EH (cell line): ENCODE measurements around the gene PPP1R9B.

Experiments
- DNase-seq: peaks from one replicate; pipeline ENCODE4 v3.0.0-alpha.2; 2015; ENCODE audit warnings: low read depth

PPP1R9B gene

DNA sequence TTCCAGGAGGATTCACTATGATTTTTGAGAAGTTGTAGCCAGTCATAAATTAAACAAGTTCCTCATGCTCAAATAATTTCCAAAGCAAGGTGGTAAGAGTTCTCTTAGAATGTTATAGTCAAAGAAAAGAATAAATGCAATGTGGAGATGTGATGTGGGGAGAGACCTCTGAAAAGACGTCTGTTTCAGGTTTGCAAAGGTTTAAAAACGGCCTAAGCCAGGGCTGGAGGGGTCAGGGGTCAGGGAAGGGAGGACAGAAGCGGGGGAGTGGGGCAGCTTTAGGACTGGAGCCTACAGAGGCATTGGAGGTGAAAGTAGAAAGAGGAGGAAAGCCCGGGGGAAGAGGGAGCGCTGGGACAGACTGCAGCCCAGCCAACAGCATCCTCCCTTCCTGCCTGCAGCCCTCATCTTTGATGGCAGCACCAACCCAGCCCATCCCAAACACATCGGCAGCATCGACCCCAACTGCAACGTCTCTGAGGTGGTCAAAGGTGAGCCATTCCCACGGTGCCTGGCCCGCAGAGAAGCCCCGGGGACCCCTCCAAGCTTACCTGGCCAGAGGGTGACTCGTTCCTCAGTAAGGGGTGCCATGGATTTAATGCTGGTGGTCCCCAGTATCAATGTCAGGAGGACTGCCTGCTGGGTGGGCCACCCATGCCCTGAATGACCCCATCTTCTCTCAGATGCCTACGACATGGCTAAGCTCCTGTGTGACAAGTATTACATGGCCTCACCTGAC lies 43.9 kb downstream of the PPP1R9B start:
- DNase-seq: no peak

DNA sequence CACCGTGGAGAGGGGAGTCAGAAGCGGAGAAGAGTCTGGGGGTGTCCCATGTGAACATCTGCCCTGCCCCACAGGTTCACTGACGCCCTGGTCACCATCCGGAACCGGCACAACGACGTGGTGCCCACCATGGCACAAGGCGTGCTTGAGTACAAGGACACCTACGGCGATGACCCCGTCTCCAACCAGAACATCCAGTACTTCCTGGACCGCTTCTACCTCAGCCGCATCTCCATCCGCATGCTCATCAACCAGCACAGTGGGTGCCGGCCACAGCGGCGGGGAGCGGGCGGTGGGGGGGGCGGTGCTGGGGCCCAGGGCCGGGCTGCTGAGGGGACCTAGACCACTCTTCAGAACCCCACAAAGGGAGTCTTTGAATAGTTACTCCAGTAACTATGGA lies 44.7 kb downstream of the PPP1R9B start:
- no peak for DNase-seq

DNA sequence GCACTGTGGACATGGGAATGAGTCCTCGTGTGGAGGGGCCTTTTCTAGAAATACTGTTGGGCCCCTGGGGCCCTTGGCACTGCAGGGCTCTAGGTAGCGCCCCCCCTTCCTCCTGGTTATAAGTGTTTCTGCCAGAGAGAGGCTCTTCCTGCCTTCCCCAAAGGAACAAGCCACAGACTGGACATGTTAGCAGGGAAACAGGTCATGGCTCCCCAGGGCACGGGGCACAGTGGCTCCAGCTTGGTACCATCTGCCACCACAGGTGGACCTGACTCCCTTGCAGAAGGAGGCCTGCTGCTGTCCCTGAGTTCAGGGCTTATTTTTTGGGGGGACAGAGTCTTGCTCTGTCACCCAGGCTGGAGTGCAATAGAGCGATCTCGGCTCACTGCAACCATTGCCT lies 46.5 kb downstream of the PPP1R9B start:
- DNase-seq: no peak

DNA sequence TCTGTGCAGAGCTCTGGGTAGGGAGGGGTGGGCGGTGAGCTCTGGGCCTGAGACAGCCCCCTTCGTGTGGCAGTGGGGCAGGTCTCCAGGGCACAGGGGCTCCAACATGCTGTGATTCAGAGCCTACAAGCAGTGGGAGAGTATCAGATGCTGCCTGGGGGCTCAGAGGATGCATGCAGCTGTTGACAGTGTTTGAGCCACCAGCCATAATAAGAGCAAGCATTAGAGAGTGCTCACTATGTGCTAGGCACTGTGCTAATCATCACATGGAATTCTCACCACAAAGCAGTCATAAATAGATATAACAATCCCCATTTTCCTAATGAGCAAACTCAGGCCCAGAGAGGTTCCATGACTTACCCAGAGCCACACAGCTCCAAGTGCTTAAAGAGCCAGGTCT lies 47.2 kb downstream of the PPP1R9B start:
- DNase-seq: no peak

DNA sequence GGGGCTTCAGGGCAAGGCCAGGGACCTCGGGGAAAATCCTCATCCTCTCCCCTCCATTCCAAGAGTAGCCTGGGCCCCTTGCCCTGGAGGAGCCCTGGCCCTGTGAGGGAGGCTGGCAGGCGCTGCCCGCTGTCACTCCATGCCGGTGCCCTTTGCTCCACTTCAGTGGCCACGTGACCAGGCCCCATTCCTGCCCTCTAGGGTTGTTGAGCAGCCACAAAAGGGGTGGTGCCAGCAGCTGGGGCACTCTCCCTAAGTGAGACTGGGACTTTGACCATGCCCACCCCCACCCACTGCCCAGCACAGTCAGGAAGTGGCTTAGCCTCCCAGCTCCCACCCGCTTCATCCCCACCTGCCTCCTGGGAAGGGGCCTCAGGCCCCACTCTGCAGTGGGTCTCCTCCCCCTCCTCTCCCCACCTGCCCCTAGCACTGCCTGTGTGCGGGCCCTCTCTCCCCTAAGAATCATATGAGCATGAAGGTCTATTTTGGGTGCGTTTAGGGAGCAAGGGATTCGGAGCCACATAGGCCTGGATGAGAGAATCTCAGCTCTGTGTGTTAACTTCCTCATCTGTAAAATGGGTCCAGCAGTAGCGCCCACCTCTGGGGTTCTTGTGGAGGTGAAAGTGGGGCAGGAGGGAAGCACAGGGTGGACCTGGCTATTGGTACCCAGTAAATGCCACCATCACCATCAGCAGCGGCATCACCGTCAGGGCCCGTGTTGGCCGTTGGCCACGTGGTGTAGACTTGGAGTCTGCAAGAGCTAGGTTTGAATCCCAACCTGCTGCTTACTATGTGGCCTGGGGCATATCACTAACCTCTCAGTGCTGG lies 48.1 kb downstream of the PPP1R9B start:
- DNase-seq: no peak

DNA sequence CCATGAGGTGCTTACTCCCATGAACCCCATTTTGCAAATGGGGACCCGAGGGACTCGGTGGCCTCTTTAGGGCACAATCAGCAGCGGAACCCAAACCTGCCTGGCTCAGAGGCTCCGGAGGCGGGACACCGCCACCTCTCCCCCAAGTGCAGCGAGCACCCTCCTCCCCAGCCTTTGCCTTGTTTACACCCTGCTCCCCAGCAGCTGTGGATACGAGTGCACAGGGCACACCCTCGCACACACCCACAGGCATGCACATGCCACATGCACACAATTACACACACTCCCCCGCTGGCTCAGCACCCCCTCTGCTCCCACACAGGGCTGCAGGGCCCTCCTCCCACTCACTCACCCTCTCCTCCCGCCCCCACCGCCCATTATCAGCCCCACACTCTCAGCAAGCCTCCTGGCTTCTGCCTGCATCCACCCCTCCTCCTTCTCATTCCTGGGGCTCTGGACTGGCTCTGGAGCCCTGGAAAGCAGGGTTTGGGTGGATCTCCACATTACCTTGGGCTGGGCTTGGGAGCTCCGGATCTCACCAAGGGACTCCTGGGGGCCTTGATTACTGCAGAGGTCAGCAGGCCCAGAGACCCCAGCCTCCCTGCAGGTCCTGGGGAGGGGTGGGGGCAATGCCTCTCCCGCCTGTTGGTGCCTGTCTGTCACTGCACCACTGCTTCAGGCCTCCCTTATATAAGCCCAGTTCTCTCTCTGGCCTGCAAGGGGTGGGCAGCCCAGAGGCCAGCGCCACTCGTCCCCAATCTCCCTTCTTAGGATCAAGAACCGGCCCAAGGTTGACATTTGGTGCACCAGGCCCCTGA lies 48.9 kb downstream of the PPP1R9B start:
- peak; percentile 57 for DNase-seq

DNA sequence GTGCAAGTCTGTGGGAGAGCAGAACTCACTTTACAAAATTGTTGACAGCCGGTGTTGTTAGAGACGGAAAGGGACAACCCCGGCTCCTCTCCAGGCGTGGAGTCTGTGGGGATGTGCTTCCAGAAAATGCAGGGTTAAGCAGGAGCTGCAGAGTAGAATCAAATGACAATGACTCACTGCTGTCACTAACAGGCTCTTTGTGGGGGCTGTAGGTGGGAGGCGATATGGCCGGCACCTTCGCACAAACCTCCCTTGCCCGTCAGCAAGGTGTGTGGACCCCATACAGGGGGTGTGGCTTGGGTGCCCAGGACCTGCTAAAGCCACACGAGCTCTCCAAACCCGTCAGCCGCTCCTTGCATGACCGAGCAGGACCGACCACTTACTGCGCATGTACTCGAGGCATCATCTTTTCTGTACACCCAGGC lies 49.5 kb downstream of the PPP1R9B start:
- peak; percentile 57 for DNase-seq

DNA sequence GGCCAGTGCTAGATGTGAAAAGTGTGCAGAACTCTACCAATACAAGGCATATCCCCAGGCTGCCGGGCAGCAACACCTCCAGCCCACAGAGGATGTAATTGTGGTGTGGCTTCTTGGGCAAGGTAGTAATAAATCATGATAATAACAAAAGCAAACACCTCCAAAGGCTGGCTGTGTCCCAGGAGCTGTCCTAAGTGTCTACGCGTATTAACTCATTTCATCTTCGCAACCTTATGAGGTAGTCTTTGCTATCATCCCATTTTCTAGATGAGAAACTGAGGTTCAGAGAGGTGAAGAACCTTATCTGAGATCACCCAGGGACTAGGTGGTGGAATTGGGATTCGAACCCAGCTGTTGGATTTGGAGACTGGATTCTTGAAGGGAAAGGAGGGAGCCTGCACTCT lies 50.0 kb downstream of the PPP1R9B start:
- no peak for DNase-seq

DNA sequence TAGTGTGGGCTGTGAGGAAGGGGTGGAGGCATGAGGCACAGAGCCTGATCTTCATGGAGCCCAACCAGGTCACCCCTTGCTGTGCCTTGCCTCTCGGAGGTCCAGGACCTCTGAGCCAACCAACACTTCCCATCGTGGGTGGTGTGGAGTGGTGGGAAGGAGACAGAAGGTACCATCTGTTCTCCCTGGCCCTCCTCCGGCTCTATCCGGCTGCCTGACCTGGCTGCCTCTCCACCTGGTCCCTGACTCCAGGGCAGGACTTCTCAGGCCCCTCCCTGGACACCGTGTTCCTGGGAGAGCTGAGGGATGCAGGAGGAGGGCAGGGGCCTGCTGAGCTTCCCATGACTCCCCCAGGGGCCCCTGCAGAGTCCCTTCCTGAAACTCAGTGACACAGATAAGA lies 51.5 kb downstream of the PPP1R9B start:
- DNase-seq: no peak

DNA sequence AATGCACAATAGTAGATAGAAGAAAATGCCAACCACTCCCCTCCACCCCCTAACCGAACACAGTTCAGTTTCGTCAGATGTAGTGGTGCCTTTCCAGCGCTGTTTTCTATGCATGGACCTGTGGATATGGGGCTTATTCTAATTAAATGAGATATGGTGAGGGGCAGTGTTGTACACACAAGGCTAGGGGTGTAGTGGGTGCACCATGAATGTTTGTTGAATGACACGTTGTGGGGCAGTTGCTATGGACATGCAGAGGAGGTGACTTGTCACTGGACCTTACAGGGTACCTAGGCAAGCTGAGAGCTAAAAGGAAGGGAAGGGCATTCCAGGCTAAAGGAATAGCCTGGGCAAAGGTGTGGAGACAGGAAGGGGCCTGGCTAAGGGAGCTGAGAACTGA lies 51.9 kb downstream of the PPP1R9B start:
- no peak for DNase-seq

DNA sequence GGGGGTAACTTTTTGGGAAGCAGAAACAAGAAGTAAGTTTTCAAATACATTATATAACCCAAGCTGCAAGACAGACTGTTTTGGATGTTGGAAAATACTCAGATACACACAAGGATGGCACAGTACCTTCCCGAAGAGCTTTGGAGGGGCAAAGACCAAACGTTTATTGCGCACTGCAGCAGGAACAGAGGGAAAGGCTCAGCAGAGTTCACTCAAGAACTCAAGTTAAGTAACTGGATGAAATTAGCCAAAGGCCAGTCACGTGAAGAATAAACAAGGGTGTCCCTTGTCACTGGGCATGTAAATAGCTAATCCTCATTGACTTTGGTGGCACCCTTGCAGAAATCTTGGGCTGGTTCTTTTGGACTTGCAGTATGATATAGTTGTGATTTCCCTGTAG lies 52.6 kb downstream of the PPP1R9B start:
- no peak for DNase-seq

DNA sequence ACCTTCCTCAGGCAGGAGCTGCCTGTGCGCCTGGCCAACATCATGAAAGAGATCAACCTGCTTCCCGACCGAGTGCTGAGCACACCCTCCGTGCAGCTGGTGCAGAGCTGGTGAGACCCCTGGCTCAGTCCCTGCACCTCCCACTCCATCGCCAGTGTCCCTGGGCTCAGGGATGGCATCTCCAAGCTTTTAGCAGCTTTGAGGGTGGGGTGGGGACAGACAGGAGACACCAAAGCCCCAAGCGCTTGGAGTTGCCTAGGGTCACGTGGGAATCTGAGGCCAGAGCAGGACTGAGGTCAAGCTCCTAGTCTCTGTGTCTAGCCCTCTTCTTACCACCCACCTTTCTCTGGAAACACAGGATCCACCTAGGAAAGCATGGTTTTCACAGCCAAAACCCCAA lies 53.0 kb downstream of the PPP1R9B start:
- DNase-seq: no peak

DNA sequence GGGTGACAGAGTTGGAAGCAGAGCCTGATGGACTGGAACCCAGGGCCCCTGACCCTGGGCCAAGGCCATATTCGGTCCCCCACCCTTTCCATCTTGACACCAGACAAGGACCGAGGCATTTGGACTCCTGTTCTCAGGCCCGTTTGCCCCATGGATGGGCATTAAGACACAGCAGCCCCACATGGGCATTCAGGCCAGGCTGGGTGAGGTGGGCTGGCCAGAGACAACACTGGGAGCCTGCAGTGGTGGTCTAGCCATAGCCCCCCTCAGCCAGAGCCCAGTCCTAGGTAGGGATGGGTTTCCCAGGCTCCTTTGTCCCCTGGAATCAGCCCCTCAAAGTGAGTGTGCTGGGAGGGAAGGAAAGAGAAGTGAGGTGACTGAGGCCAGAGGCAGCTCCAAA lies 53.7 kb downstream of the PPP1R9B start:
- no peak for DNase-seq

DNA sequence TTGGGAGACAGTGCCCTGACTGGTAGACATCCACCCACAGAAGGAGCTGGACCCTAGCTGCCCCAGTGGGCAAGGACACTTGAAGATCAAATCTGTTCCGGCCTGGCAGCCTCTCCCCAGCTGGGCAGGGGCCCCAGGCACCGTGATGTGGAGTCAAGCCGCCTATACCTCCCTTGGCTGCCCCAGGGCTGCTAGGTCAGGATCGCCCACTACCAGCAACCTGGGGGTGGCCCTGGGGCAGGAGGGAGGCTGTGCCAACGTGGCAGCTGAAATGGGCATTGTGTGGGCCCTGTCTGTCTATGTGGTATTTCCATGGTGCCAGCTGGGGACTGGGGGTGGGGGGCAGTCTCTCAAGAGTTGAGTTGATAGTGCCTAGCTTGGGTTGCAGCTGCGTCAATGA lies 54.4 kb downstream of the PPP1R9B start:
- no peak for DNase-seq

DNA sequence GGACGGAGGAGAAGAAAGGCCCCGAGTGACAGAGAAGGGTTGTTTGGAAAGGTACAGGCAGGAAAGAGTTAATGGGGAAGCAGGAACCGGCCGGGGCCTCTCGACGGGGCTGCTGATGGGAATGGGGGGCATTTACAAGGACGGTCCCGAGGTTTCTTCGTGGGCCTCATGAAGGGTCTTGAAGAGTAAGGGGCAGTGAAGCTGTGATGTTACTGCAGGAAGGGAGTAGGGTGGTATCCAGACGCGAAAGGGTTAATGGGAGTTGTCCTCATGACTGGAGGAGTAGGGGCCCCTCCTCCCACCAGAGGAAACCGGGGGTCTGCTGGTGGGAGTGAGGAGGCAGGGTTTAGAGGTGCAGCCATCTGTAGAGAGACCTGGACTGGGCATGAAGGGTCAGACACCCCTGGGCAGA lies 54.8 kb downstream of the PPP1R9B start:
- no peak for DNase-seq

DNA sequence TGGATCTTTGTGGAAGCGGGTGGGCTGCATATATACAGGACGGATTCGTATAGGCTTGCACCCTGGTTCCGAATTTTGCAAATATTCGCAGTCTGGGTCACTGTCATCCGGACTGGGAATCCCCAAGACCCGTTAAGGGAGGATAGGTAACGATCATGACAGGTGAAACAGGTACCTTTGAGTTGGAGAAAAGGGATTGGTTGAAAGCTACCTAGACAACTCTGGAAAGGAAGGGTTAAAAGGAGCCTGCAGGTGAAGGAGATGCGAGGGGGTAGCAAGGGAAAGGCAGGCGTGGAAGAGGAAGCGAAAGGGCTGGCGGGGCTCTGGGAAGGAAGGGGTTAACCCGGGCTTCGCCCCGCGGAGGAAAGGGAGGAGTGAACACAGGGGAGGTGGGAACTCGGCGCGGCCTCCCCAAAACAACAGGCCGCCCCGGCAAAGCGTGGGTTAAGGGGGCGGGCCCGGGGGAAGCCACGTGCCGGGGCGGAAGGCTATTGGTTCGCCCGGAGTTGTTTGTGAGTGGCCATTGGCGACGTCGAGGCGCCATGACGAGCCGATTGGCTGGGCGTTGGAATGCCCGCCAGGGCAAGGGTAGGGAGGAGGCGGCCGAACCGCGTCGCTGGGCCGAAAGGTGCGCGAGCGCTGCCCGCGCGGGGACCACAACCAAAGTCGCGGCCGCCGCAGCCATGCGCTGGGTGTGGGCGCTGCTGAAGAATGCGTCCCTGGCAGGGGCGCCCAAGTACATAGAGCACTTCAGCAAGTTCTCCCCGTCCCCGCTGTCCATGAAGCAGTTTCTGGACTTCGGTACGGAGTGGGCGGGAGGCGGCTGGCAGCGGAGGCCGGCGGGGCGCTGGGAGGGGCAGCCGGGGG lies 55.5 kb downstream of the PPP1R9B start, which contains the start of gene PDK2:
Gene PDK2, plus strand, starts transcription at position 599 of the 867 bp plus-strand sequence. Its CDS starts 85 bp downstream, at position 684.
- DNase-seq: peak; percentile 96

DNA sequence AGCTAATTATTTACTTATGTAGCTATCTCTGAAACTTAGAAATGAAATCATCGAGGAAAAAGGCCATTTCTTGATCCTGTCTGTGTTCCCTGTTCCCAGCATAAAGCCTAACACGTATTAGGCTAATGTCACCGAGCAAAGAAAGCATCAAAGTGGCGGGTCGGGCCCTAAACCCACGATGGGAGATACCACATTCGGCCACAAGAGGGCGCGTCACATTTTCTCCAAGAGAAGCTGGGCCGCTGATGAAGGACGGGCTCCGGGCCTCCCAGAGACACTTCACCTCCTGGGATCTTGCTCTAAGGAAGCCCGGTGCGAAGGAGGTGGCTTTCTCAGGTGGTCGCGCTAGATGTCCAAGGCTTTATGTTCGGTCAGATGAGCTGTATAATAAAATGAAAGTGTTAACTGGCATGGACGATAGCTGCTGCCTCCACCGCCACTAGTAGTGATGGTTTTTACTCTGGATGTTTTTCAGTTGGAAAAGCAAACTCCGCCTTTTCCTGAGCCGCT lies 56.2 kb downstream of the PPP1R9B start:
- DNase-seq: peak; percentile 85

DNA sequence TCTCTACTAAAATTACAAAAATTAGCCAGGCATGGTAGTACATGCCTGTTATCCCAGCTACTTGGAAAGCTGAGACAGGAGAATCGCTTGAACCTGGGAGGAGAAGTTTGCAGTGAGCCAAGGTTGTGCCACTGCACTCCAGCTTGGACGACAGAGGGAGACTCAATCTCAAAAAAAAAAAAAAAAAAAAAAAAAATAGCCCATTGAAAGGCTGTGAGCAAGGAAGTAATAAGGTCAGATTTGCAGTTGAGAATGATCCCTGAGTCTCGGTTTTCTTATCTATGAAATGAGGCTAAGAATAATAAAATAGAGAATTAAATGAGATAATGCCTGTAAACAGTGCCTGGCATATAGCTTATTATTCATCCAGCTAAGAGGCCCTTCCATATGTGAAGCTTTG lies 56.7 kb downstream of the PPP1R9B start:
- no peak for DNase-seq

DNA sequence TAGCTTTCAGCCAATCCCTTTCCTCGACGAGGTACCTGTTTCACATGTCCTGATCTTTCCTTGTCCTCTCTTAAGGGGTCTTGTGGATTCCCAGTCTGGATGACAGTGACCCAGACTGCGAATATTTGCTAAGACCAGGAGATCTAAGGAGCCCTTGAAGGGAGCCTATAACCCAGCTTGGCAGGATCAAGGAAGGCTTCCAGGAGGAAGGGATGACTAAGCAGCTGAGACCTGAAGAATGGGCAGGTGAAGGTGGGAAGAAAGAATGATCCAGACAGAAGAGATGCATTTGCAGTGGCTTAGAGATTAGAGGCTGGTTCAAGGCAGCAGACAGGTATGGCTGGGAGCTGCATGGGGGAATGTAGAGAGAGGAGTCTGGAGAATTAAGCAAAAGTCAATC lies 57.2 kb downstream of the PPP1R9B start:
- no peak for DNase-seq

DNA sequence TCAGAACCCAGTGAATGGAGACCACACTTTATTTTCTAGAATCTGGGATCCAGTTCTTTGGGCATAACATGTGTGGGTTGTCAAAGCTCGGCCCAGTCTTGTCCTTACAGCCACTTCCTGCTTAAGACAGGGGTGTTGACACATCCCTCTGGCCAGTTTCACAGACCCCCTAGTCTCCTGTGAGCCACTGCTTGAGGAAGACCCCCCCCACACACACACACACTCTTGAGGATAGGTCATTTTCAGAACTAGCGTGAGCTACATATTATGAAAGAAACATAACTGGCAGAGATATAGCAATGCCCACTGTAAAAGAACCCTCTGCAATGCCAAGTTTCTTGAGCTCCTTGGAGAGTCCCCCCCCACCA lies 58.6 kb downstream of the PPP1R9B start:
- no peak for DNase-seq
